ENCODE measurements around the gene CDH16.

GRCh38 chr16:66908116-66908515 lies 10.6 kb downstream of the CDH16 start:
- TF ChIP-seq CTCF (IDR thresholded peaks at IDR 0.05) = no peak
- TF ChIP-seq POLR2A (IDR thresholded peaks at IDR 0.05) = no peak
